H9 (cell line): ENCODE data around the gene FAAH. TPM values are rescaled to one million over a fixed set of nuclear protein-coding genes. Genes with fewer than 3 reads are reported as not detected.

Source experiments
- DNase-seq: peaks from one replicate; pipeline ENCODE4 v3.0.0-alpha.2; 2017
- H2AFZ ChIP-seq: one replicate; pipeline ENCODE4 v1.6.1; 2013; ENCODE audit warnings: mild to moderate bottlenecking, low read length, control low read depth, moderate library complexity
- H2AK5ac ChIP-seq: 2 replicates; pipeline ENCODE4 v1.6.1; 2013; ENCODE audit warnings: low read length, control low read depth, mixed read lengths; ENCODE audit not compliant: insufficient read length
- H2BK120ac ChIP-seq: one replicate; pipeline ENCODE4 v1.6.1; 2013; ENCODE audit warnings: low read depth, mild to moderate bottlenecking, low read length, control low read depth, inconsistent platforms; ENCODE audit not compliant: poor library complexity, severe bottlenecking
- H2BK12ac ChIP-seq: 2 replicates; pipeline ENCODE4 v1.6.1; 2013; ENCODE audit warnings: low read length, control low read depth, mixed read lengths, low read depth; ENCODE audit not compliant: insufficient read length
- H2BK15ac ChIP-seq: 2 replicates; pipeline ENCODE4 v1.6.1; 2013; ENCODE audit warnings: low read depth, low read length, control low read depth
- H2BK20ac ChIP-seq: one replicate; pipeline ENCODE4 v1.6.1; 2013; ENCODE audit warnings: low read depth, mild to moderate bottlenecking, low read length, control low read depth, inconsistent platforms; ENCODE audit not compliant: poor library complexity, severe bottlenecking
- H2BK5ac ChIP-seq: 2 replicates; pipeline ENCODE4 v1.6.1; 2013; ENCODE audit warnings: low read length, control low read depth, mixed read lengths; ENCODE audit not compliant: insufficient read length
- H3K14ac ChIP-seq: 2 replicates; pipeline ENCODE4 v1.6.1; 2013; ENCODE audit warnings: low read length, control low read depth; ENCODE audit not compliant: insufficient read depth
- H3K18ac ChIP-seq: 2 replicates; pipeline ENCODE4 v1.6.1; 2013; ENCODE audit warnings: low read depth, mild to moderate bottlenecking, mixed read lengths, low read length, control low read depth; ENCODE audit not compliant: insufficient read length
- H3K23ac ChIP-seq: 2 replicates; pipeline ENCODE4 v1.6.1; 2013; ENCODE audit warnings: low read length, control low read depth, mixed read lengths, low read depth; ENCODE audit not compliant: insufficient read length
- H3K23me2 ChIP-seq: 2 replicates; pipeline ENCODE4 v1.6.1; 2013; ENCODE audit warnings: low read depth, mild to moderate bottlenecking, mixed read lengths, low read length, control low read depth; ENCODE audit not compliant: insufficient read length, poor library complexity, severe bottlenecking
- H3K27ac ChIP-seq: 2 replicates; pipeline ENCODE4 v1.5.1; 2013; ENCODE audit warnings: low read length, control low read depth, mixed read lengths, low read depth; ENCODE audit not compliant: insufficient read length
- H3K27me3 ChIP-seq: 2 replicates; pipeline ENCODE4 v1.6.1; 2013; ENCODE audit warnings: low read length, control low read depth, inconsistent platforms; ENCODE audit not compliant: insufficient read depth
- H3K4ac ChIP-seq: 2 replicates; pipeline ENCODE4 v1.6.1; 2013; ENCODE audit warnings: low read depth, mild to moderate bottlenecking, control low read depth, inconsistent platforms, low read length, moderate library complexity
- H3K4me1 ChIP-seq: 2 replicates; pipeline ENCODE4 v1.6.1; 2013; ENCODE audit warnings: low read length, control low read depth, inconsistent platforms; ENCODE audit not compliant: insufficient read depth
- H3K4me2 ChIP-seq: 2 replicates; pipeline ENCODE4 v1.6.1; 2013; ENCODE audit warnings: low read length, control low read depth, mixed read lengths; ENCODE audit not compliant: insufficient read length, insufficient read depth
- H3K56ac ChIP-seq: 2 replicates; pipeline ENCODE4 v1.6.1; 2013; ENCODE audit warnings: low read depth, mild to moderate bottlenecking, mixed read lengths, low read length, control low read depth; ENCODE audit not compliant: insufficient read length
- H3K79me1 ChIP-seq: 2 replicates; pipeline ENCODE4 v1.6.1; 2013; ENCODE audit warnings: low read depth, mild to moderate bottlenecking, moderate library complexity, low read length, control low read depth, inconsistent platforms; ENCODE audit not compliant: insufficient read depth, poor library complexity, severe bottlenecking
- H3K79me2 ChIP-seq: 2 replicates; pipeline ENCODE4 v1.6.1; 2013; ENCODE audit warnings: low read length, control low read depth, inconsistent platforms; ENCODE audit not compliant: insufficient read depth
- H3K9ac ChIP-seq: 2 replicates; pipeline ENCODE4 v1.6.1; 2013; ENCODE audit warnings: low read length, control low read depth, mixed read lengths; ENCODE audit not compliant: insufficient read length; ENCODE audit errors: extremely low read depth
- H3K9me3 ChIP-seq: one replicate; pipeline ENCODE4 v1.6.1; 2013; ENCODE audit warnings: low read depth, low read length, inconsistent platforms; ENCODE audit not compliant: control insufficient read depth
- H3T11ph ChIP-seq: one replicate; pipeline ENCODE4 v1.6.1; 2013; ENCODE audit warnings: mild to moderate bottlenecking, low read length, control low read depth, inconsistent platforms
- H4K20me1 ChIP-seq: one replicate; pipeline ENCODE4 v1.6.1; 2013; ENCODE audit not compliant: control insufficient read depth, insufficient read length, insufficient read depth
- H4K5ac ChIP-seq: 2 replicates; pipeline ENCODE4 v1.6.1; 2013; ENCODE audit warnings: low read depth, mild to moderate bottlenecking, mixed read lengths, low read length, control low read depth; ENCODE audit not compliant: insufficient read length
- H4K8ac ChIP-seq: replicated peaks from 2 replicates; pipeline ENCODE4 v1.6.1; 2013; ENCODE audit warnings: low read length, control low read depth, mixed read lengths, low read depth; ENCODE audit not compliant: insufficient read length
- H4K91ac ChIP-seq: 2 replicates; pipeline ENCODE4 v1.6.1; 2013; ENCODE audit warnings: low read depth, mild to moderate bottlenecking, moderate library complexity, mixed read lengths, low read length, control low read depth; ENCODE audit not compliant: insufficient read length
- H3K27ac Mint-ChIP-seq, 3 experiments: 2 replicates in 2 of 3; 3 replicates in 1 of 3; pipeline ENCODE4 v1.8.0; 2020 to 2021; ENCODE audit warnings: mixed read lengths in 3 of 3, mild to moderate bottlenecking in 1 of 3, moderate library complexity in 1 of 3
- H3K27me3 Mint-ChIP-seq: 2 replicates; pipeline ENCODE4 v1.8.0; 2021; ENCODE audit warnings: low read depth, mild to moderate bottlenecking, moderate library complexity, mixed read lengths
- H3K36me3 Mint-ChIP-seq, 3 experiments: 2 replicates in 2 of 3; 3 replicates in 1 of 3; pipeline ENCODE4 v1.8.0; 2020 to 2021; ENCODE audit warnings: low read depth in 3 of 3, mixed read lengths in 3 of 3; ENCODE audit not compliant: insufficient read depth in 1 of 3
- H3K4me1 Mint-ChIP-seq, 2 experiments: 2 replicates each; pipeline ENCODE4 v1.8.0; 2020; ENCODE audit warnings: mixed read lengths in 2 of 2
- H3K4me3 Mint-ChIP-seq, 2 experiments: 2 replicates in 1 of 2; 3 replicates in 1 of 2; pipeline ENCODE4 v1.8.0; 2020 to 2021; ENCODE audit warnings: mild to moderate bottlenecking in 2 of 2, mixed read lengths in 2 of 2, moderate library complexity in 1 of 2
- H3K9me3 Mint-ChIP-seq, 2 experiments: 2 replicates in 1 of 2; 3 replicates in 1 of 2; pipeline ENCODE4 v1.8.0; 2020; ENCODE audit warnings: mild to moderate bottlenecking in 2 of 2, mixed read lengths in 2 of 2, moderate library complexity in 1 of 2
- CTCF ChIP-seq: fragments of 200-600 bp; sonication (generic); conservative IDR thresholded peaks from 3 replicates; pipeline ENCODE4 v1.8.0; 2021; ENCODE audit warnings: antibody characterized with exemption, mild to moderate bottlenecking
- total RNA-seq: library from RNA; stranded (reverse); gene quantifications from 2 replicates; pipeline ENCODE4 v1.2.1, GENCODE V29; 2021

The FAAH gene
- total RNA-seq, 1 experiment from 2014 or later, result 18.9 TPM

GRCh38 chr1:46380508-46380907 lies 13.6 kb upstream of the FAAH start:
- peaks cover 9 to 15% of the 10 kb centered on the region in 2 experiments for H3K9me3 Mint-ChIP-seq
- H2AFZ ChIP-seq, result no peak overlapping the region
- no peaks in the 10 kb centered on the region for H3K79me1 ChIP-seq
- H3K27ac ChIP-seq, result no peak overlapping the region
- H3K4me1 Mint-ChIP-seq, result peaks cover 11 to 18% of the 10 kb centered on the region in 2 experiments
- H3T11ph ChIP-seq, result no peak overlapping the region
- H2BK5ac ChIP-seq, result no peak overlapping the region
- H3K79me2 ChIP-seq, result no peaks in the 10 kb centered on the region
- no peak overlapping the region for H3K4ac ChIP-seq
- H2BK20ac ChIP-seq, result no peak overlapping the region
- no peak overlapping the region for H3K18ac ChIP-seq
- H3K23me2 ChIP-seq, result no peaks in the 10 kb centered on the region
- peaks cover 4 to 10% (median 9%) of the 10 kb centered on the region in 3 experiments; a peak in 6 of 7 replicates for H3K36me3 Mint-ChIP-seq
- no peaks in the 10 kb centered on the region for H3K9me3 ChIP-seq
- H4K20me1 ChIP-seq, result no peaks in the 10 kb centered on the region
- H3K27me3 ChIP-seq, result no peaks in the 10 kb centered on the region
- DNase-seq, result no peak
- no peak overlapping the region for H4K8ac ChIP-seq
- no peak overlapping the region for H3K56ac ChIP-seq
- peaks cover 3% of the 10 kb centered on the region; the same call in 1 of the 2 replicates for H3K4me1 ChIP-seq
- no peak overlapping the region for H3K4me2 ChIP-seq
- H3K14ac ChIP-seq, result no peak overlapping the region
- H2BK120ac ChIP-seq, result no peak overlapping the region
- no peak overlapping the region for H2BK12ac ChIP-seq
- no peak overlapping the region for H2AK5ac ChIP-seq
- H3K23ac ChIP-seq, result no peak overlapping the region
- H3K9ac ChIP-seq, result no peak overlapping the region
- no peak overlapping the region for H3K4me3 Mint-ChIP-seq
- no peak for TF ChIP-seq CTCF
- no peak overlapping the region for H4K5ac ChIP-seq
- peaks cover 8% of the 10 kb centered on the region for H3K27me3 Mint-ChIP-seq
- no peak overlapping the region for H3K27ac Mint-ChIP-seq
- H4K91ac ChIP-seq, result no peak overlapping the region
- H2BK15ac ChIP-seq, result no peak overlapping the region
